Activated T-cell treated with anti-CD3 and anti-CD28 coated beads, Interleukin-2, amount 50 U/mL, for 48 hours (primary cell): ENCODE data around the gene UFC1.

Experiments
- DNase-seq, 2 experiments: peaks; one replicate each; pipeline ENCODE4 v3.0.0-alpha.2; 2020

UFC1 gene

DNA sequence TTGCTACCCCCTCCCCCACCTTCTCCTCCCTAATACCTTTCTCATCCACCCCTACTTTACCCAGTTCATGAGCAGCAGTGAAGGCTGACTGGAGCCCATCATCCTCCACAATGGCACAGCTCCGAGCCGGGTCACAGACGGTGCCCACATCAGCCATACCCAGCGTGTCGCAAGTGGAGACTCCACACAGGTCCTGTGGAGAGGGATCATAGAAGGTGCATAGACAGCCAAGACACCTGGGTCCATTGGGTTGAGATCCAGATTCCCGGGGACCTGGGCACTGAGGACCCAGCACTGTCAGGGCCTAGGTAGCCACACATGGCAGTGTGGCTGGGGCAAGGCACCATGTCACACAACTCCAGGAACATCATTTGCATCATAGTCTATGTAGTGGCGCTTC lies 42.3 kb downstream of the UFC1 start:
- no peak for DNase-seq

DNA sequence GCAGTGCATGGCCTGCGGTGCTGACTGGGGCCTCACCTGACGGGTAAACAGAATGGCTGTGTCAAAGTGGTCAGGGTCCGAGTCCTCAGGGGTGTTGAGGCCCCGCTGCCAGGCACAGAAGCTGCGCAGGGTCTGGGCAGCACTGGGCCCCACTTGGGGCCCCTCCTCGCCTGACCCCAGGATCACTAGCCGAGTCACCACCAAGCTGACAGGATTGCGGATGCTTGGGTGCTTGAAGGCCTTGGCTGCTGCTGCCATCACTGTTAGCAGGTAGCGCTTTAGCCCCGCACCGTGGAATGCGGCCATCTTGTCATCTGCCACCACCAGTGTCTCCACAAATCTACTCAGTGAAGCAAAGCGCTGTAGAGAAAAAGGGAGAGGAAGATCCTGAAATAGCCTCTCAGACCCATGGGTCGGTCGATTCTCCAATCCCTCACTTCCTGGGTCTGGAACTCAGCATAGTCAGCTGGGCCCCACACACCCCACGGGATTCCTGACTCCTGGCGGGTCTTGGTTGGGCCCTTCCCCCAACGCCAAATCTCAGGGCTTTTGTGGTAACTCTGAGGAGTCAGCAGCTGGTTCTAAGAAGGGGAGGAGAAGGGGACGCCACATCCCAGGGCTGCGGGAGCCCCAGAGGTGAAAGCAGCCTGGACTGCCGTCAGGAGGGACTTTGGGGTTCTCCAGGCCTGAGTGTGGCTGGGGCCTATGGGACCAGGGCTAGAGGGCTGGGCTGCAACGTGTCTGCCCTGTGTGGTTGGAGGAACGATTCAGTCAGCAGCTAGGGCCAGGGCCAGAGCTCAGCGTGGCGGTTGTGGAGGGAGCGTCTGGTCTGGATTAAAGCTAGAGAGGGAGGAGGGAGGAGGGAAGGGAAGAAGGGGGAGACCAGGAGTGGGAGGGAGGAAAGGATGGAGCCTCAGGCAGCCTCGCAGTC lies 43.0 kb downstream of the UFC1 start:
- DNase-seq: no peak

DNA sequence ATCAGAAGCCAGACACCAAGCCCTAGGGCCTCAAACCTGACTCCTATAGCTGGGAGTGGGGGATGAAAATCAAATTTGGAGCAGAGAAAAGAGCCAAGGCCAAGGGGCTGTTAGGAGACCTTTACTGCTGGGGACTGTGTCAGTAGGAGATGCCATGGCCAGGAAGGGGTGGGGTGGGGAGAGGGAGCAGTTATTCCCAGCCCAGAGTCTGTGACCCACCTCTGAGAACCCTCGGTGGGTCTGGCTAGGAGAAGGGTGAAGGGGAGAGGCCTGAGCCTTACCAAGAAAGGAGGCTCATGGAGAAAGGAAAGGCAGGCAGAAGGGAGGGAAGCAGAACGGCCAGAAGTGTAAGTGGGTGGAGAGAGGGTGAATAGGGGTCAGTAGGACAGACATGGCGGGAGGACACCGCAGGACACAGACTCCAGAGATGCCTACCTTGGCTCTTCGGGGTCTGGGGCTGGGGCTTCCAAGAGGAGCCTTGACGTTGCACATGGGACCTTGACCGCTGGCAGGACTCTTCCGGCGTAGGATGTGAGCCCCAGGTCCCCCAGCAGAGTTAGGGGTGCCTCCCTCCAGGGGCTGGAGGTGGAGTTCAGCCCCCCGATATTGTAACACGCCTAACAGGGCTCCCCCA lies 43.9 kb downstream of the UFC1 start:
- no peak for DNase-seq

DNA sequence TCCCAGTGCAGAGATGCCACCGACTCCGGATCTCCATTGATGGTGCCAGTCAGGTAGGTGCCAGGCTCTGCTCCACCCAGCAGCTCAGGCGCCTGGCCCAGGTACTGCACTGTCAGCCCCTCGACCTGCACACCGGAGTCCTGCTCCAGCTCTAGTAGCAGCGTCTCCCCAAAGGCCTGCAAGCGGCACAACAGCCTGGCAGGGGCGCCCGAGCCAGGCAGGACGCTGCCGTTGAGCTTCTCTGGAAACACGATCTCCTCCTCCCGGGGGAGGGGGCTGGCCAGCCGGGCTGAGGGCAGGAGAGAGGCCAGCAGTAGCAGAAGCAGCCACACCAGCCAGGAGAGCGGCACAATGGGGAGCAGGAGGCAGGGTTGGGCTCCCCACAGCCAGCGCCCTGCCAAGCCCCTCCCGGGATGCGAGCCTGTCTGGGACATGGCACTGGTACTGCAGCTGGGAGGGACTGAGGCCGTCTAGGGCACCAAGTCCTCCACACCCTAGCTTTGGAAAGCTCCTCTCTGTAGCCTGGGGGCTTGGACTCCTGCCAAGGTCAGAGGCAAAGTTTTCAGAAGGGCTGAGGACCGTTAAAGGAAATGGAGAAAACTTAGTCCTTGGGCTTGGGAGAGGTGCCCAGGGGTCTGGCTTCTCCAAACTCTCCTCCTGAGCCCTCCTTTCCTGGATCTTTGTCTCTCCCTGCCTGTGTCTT lies 44.6 kb downstream of the UFC1 start:
- DNase-seq: no peak

DNA sequence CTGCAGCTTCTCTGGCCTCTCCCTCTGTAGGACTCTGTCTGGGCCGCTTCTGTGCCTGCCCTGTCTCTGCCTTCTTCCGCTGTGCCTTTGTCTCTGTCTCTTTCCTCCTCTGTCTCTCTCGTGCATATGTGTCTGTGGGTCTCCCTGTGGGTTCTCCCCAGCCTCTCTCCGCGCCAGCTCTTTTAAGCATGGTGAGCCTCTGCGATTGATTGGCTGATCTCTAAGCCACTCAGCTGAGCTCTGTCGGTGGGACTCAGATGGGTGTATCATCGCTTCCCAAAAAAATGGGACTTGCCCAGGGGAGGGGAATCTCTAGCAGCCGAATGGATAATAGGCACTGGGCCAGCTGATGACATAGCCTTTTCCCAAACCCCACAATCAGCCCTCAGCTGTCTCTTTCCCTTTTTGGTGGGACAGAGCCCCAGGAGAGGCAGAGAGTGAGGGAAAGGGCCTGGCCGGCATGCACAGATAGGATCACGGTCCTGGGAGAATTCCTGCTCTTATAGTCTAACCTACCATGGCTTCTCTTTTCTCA lies 45.2 kb downstream of the UFC1 start, which contains the start of gene ADAMTS4:
TSS of gene ADAMTS4 (minus strand) at position 158 of the 535 bp plus-strand sequence. CDS start 427 bp downstream, outside the sequence.
- DNase-seq: no peak

DNA sequence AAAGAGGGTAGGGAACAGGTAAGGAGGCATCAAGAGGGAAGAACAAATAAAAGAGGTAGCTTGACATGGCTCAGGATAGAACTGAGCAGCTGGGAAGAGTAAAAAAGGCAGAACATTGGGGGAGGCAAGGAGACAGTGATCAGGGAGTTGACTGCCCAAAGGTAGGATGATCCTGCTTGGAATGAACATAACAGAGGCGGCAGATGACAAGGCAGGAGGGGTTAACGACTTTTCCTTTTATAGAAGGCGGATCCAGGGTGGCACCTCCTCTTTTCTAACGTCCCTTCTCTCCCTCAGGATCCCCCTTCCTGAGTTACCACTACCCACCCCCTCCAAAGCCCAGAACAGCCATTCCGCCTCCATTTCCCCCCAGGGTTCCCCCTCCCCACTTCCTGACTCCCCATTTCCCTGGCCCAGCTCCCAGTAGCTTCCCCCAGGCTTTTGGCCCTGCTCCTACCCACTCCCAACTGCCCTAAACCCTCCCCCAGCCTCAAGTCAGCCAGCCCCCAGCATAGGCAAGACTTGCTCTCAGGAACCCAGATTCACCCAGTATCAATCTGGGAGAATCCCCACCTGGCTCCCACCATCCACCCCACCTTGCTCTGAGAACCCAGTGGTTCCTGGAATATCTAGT lies 45.8 kb downstream of the UFC1 start:
- DNase-seq: no peak

DNA sequence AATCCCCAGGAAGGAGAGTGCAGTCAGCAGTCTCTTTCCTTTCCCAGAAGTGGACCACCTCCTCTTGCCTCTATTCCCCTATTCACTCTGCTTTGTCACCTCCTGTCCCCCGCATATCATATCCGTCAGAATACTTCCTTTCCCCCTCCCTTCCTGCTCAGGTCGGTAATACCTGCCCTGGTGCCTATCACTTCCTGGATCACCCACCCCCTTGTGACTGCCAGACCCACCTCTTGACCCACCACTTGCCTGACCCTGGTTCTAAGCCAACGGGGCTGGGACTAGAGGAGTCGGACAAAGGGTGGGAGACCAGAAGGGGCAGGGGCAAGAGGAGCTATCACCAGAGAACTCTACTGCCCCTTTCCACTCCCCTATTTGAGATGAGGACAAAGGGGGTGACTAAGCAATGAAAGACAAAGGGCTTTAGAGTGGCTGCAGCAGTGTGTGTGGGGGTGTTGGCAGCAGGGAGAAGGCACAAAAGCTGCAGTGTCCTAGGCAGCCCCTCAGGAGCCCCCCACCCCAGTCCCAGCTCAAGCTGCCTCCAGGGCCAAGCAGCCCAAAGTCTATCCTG lies 46.7 kb downstream of the UFC1 start:
- DNase-seq: peak; percentile 49 to 54

DNA sequence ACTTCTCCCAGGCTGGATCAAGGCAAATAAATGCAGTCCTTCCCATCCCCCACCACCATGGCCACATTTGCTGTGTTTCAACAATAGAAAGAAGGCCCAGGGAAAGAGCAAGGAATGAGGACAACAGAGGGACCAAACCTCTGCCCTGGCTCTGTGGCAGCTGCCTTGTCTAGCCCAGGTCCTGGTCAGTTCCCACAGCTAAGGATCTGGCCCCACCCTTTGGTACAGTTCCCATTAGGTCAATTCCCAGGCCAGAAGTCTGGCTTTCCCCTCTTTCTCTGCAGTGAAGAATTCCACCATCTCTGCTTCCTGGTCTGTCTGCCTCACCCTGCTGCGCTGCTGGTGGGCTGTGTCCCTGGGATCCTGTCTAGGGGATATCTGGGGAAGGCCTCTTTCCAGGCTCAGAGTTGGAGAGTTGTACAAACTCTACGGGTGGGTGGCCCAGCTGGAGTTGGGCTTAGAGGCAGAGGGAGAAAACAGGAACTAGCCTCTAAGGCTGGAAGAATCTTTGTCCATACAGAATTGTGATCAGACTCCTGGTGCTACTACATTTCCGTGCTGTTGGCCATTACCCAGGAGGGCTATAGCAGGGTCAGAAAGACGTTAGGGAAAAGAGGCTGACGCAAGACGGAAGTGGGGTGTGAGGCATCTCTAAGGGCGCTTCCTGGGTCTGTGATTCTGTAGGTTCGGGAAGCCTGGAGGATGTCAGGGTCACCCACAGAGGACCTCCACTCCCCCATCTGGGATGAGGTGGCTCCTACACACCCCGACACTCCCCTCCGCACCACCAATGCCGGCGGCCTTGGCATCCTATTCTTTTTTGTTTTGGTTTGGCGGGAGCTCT lies 47.4 kb downstream of the UFC1 start:
- DNase-seq: no peak

DNA sequence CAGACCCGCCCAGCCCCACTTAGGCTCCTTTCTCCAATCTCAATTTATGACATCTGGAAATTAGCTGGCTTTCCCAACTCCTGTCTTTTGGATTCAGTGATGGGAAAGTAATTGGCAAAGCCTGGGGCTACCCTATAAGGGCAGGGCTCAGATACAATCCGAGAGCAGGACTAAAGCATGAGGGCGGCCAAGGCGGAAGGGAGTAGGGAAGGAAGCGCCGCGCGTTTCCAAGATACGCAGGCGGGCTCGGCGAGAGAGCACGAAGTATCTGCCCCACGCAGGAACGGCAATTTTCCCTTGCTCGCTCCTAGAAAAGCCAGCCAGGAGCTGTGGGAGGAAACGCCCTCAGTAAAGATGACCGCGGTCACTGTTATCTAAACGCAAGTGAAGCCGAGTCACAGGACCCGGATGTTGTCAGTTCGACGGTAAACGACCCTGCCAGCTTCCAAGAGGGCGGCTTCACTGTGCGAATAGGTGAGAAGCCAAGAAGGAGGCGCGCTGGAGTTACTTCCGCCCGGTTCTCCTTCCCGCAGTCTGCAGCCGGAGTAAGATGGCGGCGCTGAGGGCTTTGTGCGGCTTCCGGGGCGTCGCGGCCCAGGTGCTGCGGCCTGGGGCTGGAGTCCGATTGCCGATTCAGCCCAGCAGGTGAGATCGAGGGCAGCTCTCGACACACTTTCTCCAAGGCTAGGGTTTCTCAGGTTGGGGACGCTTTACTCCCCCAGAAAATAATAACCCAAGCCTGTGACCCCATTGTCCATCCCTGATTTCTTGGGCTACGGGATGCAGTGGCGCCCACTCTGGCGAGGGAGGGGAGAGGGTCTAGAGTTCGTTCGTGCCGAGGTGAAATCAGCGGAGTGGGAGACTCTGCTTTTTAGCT lies 48.3 kb downstream of the UFC1 start, which contains the start of gene NDUFS2:
TSS of gene NDUFS2 (plus strand) at position 532 of the 877 bp plus-strand sequence. CDS start at position 551, 19 bp downstream.
- peak; percentile 91 to 94 for DNase-seq

DNA sequence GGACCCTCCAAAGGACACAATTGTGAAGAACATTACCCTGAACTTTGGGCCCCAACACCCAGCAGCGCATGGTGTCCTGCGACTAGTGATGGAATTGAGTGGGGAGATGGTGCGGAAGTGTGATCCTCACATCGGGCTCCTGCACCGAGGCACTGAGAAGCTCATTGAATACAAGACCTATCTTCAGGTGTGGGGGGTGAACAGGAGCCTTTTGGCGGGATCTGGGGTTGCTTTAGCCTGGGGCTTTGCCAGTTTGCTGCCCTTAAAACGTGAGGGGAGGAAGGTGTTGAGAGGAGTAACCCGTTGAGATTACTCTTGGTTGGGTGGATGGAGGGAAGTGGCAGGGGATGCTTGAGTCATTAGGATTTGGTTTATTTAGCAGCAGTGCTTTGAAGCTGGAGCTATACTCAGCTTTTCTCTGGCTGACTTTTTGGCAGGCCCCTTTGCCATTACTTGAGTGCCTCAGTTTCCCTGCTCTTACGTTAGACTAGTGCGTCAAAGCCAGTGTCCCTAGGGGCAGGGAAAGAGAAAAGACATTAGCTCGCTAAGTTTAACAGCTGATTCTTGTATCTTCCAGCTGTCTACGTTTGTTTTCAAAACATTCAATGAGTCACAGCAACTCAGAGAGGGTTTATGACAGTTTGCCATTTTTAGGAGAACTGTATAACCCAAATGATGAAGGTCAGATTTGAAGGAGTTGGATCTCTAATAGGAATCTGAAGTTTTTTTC lies 52.8 kb downstream of the UFC1 start:
- DNase-seq: no peak

DNA sequence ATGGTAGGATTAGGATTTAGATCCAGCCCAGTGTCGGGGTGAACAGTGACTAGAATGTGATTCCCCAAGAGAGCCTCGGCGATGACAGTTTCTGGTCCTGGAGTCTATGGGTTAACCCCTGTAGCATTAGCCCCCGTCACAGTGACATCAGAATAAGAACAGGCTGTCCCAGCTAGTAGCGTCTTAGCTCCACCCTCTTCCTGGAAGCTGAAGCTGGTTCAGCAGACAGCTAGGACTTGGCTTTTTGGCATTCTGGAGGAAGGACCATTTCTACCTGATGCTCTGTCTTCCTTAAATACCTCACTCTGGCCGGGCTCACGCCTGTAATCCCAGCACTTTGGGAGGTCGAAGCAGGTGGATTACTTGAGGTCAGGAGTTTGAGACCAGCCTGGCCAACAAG lies 53.4 kb downstream of the UFC1 start:
- DNase-seq: no peak
